ENCODE data around the gene PLA2G10.
"Not testable (repeated sequence)": the region's sequence is repeated elsewhere in the genome, so short reads cannot be mapped to it uniquely, and the experiment has no call there.

PLA2G10 gene

DNA sequence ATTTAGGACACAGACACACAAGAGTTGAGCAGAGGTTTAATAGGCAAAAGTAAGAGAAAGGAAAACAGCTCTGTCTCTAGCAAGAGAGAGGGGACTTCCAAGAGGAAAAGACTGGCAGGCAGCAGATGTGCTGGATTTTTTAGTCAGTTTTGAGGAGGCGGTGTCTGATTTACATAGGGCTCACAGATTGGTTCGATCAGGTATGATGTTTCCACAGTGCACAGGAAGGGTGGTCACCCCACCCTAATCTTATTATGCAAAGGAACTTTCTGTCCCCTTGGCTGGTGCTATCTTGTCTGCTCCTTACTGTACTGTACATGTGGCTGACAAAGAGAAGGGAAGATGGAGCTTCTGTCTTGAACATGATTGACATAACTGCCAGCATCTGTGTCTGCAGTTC, 36.0 kb downstream of the PLA2G10 start:
- no peak for DNase-seq

DNA sequence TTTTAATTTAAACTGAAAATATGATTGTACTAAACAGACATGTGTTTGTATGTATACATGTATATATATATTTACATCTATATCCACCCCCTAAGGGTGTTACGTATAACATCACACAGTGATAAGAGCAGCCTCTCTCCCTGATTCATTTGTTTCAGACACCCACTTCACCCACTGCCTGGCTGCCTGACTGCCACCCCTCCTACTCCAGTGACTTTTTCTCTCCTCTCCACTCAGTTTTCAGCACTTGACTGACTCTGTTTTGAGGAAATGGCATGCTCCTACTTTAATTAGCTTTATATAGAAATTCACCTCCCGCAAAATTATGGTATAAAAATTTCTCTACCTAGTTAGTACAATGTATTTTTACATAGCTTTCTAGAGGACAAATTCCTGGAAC, 41.4 kb downstream of the PLA2G10 start:
- no peak for DNase-seq

DNA sequence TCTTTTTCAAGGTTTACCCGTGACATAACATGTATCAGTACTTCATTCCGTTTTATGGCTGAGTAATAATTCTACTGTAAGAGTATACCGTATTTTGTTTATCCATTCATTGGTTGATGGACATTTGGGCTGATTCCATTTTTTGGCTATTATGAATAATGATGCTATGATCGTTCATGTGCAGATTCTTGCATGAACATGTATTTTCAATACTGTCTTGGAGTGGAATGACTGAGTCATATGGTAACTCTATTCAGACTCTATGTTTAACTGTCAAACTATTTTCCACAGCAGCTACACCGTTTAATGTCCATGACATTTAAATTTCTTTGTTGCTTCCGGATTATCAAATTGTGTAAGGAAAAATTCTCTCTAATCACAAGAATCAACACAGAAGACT, 43.5 kb downstream of the PLA2G10 start:
- DNase-seq = no peak

DNA sequence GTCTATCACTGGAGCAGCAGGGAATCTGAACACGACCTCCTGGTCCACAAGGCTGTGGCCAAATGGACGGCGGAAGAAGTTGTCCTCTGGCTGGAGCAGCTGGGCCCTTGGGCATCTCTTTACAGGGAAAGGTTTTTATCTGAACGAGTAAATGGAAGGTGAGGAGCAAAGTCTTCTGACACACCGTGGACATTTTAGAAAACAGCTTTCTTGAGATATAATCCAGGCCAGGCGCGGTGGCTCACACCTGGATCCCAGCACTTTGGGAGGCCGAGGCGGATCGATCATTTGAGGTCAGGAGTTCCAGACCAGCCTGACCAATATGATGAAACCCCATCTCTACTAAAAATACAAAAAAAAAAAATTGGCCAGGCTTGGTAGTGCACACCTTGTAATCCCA, 44.3 kb downstream of the PLA2G10 start:
- DNase-seq = no peak

DNA sequence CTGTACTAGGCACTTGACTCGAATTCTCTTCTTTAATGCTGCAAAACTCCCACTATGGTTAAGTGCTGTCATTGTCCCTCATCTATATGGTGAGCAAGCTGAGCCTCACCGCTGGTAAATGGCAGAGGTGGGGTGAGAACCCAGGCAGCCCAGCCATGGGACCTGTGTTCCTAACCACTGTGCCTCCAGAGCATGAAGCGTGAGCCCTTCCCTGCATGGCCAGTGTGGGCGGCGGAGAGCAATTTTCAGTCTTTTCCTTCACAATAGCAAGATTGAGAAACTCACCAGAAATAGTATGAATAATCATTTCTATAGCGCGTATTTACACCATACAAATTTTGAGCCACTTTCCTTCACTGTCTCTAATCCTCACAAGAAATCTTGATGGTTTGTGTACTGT, 52.2 kb downstream of the PLA2G10 start:
- no peak for DNase-seq

DNA sequence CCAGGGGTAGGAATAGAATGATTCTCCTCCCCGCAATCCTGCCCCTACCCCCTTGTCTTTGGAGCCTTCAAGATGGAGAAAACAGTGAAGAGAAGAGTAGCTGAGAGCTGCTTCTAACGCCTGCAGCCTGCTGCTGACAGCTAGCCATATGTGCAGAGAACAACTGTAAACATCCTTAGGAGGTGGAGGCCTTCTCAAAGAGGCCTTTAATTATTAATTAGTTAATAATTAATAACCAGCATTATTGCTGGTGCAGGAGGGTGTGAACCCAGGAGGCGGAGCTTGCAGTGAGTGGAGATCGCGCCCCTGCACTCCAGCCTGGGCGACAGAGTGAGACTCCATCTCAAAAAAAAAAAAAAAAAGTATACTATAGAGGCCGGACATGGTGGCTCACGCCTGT, 52.9 kb downstream of the PLA2G10 start:
- no peak for DNase-seq

DNA sequence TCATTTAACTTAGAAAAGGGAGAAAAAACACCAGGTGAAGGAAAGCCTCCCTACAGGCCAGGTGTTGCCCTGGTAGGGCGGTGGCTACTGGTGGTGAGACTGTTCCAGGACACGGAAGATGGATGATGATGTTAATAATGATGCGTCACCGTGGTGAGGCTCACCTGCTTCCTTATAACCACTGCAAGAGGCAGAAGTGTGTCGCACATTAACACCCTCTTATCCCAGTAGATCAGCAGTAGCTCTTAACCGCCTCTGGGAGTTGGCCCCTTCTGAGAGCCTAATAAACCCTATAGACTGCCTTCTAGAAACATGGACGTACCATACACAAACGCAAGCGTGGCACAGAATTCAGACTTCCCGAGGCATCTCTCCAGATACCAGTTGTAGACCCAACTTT, 53.6 kb downstream of the PLA2G10 start:
- no peak for DNase-seq

DNA sequence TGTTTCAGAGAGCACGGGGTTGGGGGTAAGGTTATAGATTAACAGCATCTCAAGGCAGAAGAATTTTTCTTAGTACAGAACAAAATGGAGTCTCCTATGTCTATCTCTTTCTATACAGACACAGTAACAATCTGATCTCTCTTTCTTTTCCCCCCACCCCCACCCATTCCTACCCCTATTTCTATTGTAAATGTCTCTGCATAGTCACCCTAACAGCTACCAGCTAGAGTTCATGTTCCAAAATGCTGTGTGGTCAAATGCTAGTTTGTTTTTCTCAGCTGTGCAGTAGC, 57.2 kb downstream of the PLA2G10 start:
- DNase-seq = not testable (repeated sequence)

DNA sequence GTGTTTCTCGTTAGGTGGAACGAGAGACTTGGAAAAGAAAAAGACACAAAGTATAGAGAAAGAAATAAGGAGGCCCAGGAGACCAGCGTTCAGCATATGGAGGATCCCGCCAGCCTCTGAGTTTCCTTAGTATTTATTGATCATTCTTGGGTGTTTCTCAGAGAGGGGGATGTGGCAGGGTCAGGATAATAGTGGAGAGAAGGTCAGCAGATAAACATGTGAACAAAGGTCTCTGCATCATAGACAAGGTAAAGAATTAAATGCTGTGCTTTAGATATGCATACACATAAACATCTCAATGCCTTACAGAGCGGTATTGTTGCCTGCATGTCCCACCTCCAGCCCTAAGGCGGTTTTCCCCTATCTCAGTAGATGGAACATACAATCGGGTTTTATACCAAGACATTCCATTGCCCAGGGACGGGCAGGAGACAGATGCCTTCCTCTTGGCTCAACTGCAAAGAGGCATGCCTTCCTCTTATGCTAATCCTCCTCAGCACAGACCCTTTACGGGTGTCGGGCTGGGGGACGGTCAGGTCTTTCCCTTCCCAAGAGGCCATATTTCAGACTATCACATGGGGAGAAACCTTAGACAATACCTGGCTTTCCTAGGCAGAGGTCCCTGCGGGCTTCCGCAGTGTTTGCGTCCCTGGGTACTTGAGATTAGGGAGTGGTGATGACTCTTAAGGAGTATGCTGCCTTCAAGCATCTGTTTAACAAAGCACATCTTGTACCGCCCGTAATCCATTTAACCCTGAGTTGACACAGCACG, 57.7 kb downstream of the PLA2G10 start:
- DNase-seq = not testable (repeated sequence)

DNA sequence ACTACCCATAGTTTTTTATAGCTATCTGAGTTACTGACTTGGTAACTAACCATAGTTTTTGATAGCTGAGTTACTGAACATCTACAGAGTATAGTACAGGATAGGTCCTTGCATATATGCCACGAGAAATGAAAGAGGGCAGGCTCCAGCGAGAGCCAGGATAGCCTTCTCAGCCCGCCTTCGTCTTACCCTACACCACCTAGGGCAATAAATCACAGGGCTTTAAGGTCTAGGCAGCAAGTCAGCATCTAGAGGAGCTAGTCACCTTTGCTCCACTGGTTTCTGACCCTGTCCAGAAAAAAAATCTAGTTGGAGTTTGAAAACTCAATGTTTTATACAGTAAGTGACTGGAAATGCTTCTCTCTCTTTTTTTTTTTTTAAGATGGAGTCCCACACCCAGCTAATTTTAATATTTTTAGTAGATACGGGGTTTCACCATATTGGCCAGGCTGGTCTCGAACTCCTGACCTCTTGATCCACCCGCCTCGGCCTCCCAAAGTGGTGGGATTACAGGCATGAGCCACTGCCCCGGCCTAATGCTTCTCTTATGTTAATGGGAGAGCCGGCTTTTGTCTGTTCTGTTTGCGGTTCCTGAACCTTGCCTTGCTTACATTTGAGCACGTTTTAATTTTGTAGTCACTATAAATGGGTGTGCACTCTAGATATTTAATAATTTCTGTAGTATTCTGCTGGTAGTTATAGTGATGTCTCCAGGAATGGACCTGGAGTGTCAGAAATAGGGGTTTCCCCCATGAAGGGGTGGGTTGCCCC, 58.5 kb downstream of the PLA2G10 start:
- DNase-seq = no peak

DNA sequence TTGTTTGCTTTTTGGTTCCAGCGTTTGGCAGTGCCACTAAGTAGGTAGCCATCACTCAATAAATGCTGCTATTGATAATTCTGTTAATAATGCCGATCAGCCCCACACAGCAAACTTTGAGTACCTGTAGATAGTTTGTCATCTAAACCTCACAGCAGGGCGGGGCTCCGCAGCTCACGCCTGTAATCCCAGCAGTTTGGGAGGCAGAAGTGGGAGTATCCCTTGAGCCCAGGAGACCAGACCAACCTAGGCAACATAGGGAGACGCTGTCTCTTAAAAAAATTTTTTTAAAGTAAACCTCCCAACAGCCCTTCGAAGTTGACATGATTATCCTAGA, 59.8 kb downstream of the PLA2G10 start:
- DNase-seq = no peak

DNA sequence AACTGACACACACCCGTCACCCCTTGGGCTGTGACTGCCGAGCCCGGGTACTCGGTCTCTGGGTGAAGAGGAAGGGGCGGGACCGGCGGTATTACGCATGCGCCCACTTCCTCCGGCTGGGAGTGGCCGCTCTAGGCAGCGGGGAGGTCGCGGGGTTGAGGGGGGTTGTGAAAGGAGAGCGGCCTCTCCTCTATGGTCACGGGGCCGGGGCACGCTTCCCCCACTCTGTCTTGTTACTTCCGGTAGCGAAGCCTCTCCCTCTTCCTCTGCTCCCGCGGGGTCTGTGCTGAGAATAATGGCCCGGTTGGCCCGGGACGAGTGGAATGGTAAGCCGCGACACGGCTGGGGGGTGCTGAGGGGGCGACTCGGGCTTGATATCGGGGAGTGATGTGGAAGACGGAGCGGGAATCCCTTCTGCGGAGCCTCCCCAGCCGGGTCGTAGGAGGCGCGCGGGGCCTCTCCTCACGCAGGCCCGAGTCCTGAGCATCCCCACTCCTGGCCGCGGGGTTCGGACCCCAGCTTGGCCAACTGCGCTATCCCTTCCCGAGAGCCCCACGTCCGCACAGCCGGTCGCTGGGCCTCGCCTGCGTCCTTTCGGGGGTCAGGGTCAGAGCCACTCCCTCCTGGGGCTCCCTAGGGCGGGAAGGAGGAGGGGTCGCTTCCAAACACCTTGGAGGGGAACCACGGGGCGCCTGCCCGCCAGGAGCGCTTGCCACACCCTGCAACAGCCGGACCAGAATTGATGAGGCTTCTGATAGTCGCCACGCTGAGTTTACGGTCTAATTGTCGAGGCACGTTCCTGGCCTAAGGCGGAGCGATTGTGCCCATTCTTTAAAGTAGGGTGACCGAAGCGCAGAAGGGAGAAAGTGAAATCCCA, 61.2 kb downstream of the PLA2G10 start, which contains the start of gene BFAR:
TSS of gene BFAR (plus strand) at position 259 of the 877 bp plus-strand sequence. CDS start 11,396 bp downstream, outside the sequence.
- DNase-seq = peak; percentile 93 to 97

DNA sequence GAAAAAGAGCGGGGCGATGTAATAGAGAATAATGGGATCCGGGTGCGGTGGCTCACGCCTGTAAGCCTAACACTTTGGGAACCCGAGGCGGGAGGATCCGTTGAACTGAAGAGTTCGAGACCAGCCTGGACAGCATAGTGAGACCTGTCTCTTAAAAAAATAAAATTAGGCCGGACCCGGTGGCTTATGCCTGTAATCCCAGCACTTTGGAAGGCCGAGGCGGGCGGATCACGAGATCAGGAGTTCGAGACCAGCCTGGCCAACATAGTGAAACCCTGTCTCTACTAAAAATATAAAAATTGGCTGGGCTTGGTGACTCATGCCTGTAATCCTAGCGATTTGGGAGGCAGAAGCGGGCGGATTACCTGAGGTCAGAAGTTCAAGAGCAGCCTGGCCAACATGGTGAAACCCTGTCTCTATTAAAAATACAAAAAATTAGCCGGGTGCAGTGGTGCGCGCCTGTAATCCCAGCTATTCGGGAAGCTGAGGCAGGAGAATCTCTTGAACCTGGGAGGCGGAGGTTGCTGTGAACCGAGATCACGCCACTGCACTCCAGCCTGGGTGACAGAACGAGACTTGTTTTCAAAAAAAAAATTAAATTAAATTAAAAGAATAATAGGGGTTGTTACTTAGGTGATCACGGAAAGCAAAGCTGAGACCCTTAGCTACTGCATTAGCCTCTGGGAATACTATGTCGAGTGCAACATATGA, 63.3 kb downstream of the PLA2G10 start:
- DNase-seq = not testable (repeated sequence)

DNA sequence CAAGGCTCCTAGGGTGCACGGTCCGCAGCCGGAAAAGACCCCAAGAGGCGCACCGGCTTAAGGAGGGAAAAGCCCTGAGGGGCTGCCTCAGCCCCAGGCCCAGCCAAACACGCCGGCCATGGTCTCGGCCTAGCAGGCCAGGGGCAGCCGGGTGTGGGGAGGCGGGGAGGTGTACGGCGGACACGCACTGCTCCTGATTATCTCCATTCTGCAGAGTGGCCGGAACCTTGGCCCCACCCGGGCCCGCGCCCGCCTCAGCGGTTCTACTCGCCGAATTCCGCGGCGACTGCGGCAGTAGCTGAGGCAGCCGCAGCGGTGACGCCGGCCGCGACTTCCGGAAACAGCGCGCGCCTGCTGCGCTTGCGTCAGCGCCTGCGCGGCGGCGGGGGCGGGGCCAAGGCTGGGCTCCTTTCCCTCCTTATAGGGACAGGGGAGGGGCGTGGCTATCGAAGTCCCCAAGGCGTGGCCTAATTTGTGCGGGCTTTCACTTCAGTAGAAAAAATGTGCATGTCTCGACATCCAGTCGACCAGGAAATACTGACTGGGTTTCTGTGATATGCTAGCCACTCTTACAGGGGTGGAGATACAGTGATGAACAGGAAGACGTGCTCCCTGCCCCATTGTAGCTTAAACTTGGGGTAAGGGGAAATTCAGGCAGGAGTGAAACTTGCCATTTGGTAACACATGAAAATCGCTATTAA, 64.0 kb downstream of the PLA2G10 start, which contains the start of gene PARN:
TSS of gene PARN (minus strand) at position 342 of the 701 bp plus-strand sequence. CDS start at position 207, 135 bp downstream.
- peak; percentile 76 to 89 for DNase-seq

DNA sequence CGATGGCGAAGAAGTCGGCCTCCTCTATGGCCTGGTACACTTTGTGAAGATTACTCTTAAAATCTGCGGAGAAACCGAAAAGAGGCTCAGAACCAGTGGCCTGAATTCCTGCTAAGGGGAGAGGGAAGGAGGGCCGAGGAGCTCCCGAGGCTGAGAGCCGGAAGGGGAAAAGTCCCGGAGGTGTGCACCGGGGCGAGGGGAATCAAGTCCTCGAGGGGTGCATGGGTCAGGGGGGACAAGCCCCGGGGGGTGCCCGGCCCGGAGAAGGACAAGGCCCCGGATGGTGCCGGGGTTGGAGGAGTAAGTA, 64.5 kb downstream of the PLA2G10 start:
- DNase-seq = no peak

DNA sequence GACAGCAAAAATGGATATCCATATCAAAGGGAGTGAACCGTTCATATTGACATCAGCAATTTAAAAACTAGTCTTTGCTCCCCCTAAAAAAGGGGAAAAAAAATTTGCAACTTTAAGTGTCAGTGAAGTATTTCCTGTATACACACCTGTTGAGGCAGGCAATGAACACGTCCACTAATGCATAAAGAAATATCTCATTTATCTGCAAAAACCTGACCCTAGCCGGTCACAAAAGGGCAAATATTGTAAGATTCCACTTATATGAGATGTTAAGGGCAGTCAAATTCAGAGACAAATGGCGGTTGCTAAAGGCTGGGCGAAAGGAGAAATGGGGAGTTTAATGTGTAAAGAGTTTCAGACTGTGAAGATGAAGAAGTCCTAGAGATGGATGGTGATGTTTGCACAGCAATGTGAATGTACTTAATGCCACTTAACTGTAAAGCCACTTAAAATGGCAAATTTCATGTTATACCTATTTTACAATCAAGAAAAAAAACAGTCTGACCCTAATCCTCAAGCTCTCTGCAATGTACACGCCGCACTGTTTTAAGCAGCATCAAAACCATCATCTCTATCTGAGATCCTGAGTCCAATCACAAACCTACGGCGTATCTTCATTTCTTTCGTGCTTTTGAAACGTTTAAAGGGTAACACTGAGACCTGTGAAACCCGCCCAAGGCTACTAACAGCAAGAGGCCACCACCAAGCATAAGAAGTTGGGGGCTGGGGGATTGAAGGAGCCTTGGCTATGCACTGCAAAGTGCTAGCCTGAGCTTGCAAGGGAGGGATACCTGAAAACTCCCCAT, 65.1 kb downstream of the PLA2G10 start:
- no peak for DNase-seq

DNA sequence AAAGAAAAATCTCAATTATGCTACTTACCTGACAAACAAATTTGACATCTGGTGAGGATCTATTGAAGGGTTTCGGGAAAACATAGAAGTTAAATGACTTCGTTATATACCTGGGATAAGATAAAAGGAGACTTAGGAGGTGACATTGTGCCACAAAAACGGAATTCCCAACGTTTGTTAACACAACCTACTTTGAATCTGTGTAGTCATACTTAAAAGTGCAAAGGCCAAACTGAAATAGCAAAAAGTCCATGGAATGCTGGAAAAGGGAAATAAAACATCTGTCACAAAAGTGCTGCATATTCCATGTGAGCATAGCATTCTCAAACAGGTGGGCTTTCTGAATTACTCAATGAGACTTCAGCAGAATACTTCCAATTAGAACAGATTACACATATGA, 67.0 kb downstream of the PLA2G10 start:
- no peak for DNase-seq
